Neuronal stem cell (in vitro differentiated cells): ENCODE data around the gene SULT1A2.
"Not testable (repeated sequence)": the region's sequence is repeated elsewhere in the genome, so short reads cannot be mapped to it uniquely, and the experiment has no call there.

Experiments used
- DNase-seq: peaks from one replicate; pipeline ENCODE4 v3.0.0-alpha.2; 2013; ENCODE audit warnings: low spot score
- H2AFZ ChIP-seq: one replicate; pipeline ENCODE4 v1.6.1; 2013; ENCODE audit warnings: mild to moderate bottlenecking, low read length, inconsistent platforms
- H2AK5ac ChIP-seq: 2 replicates; pipeline ENCODE4 v1.6.1; 2013; ENCODE audit warnings: low read depth, mild to moderate bottlenecking, inconsistent platforms, low read length, moderate library complexity, mixed read lengths
- H2BK120ac ChIP-seq: 2 replicates; pipeline ENCODE4 v1.6.1; 2013; ENCODE audit warnings: low read depth, mild to moderate bottlenecking, inconsistent platforms, low read length, moderate library complexity, mixed read lengths
- H2BK12ac ChIP-seq: one replicate; pipeline ENCODE4 v1.6.1; 2013; ENCODE audit warnings: low read length, inconsistent platforms
- H2BK15ac ChIP-seq: 2 replicates; pipeline ENCODE4 v1.6.1; 2013; ENCODE audit warnings: mild to moderate bottlenecking, low read length, inconsistent platforms, mixed read lengths
- H2BK5ac ChIP-seq: one replicate; pipeline ENCODE4 v1.6.1; 2013; ENCODE audit warnings: inconsistent platforms, mild to moderate bottlenecking, low read length, moderate library complexity
- H3K14ac ChIP-seq: one replicate; pipeline ENCODE4 v1.6.1; 2013; ENCODE audit warnings: low read length, inconsistent platforms
- H3K18ac ChIP-seq: 2 replicates; pipeline ENCODE4 v1.6.1; 2013; ENCODE audit warnings: low read length, inconsistent platforms
- H3K23ac ChIP-seq: 2 replicates; pipeline ENCODE4 v1.6.1; 2013; ENCODE audit warnings: low read depth, mild to moderate bottlenecking, mixed read lengths, low read length, inconsistent platforms; ENCODE audit not compliant: poor library complexity
- H3K27ac ChIP-seq: replicated peaks from 3 replicates; pipeline ENCODE4 v1.5.1; 2013; ENCODE audit warnings: low read length, inconsistent platforms
- H3K27me3 ChIP-seq, 3 experiments: 2 replicates each; pipeline ENCODE4 v1.6.1; 2013; ENCODE audit warnings: low read length in 3 of 3, mild to moderate bottlenecking in 2 of 3, inconsistent platforms in 1 of 3, low read depth in 1 of 3, mixed read lengths in 1 of 3, moderate library complexity in 1 of 3; ENCODE audit not compliant: control insufficient read depth in 3 of 3, insufficient read depth in 3 of 3
- H3K36me3 ChIP-seq, 2 donors: replicated peaks in 1 of 2; 2 replicates each; pipeline ENCODE4 v1.6.1; 2013; ENCODE audit warnings: low read length in 2 of 2; ENCODE audit not compliant: control insufficient read depth in 2 of 2, insufficient read depth in 2 of 2
- H3K4ac ChIP-seq: 2 replicates; pipeline ENCODE4 v1.6.1; 2013; ENCODE audit warnings: inconsistent platforms, mild to moderate bottlenecking, low read length, moderate library complexity
- H3K4me1 ChIP-seq, 2 donors: 1 replicate in 1 of 2; 2 replicates in 1 of 2; pipeline ENCODE4 v1.6.1; 2013; ENCODE audit warnings: low read length in 2 of 2, low read depth in 1 of 2; ENCODE audit not compliant: control insufficient read depth in 2 of 2, insufficient read depth in 1 of 2
- H3K4me2 ChIP-seq: one replicate; pipeline ENCODE4 v1.6.1; 2013; ENCODE audit warnings: mild to moderate bottlenecking, low read length, inconsistent platforms; ENCODE audit not compliant: insufficient read depth, poor library complexity, severe bottlenecking
- H3K4me3 ChIP-seq, 2 donors: 2 replicates each; pipeline ENCODE4 v1.5.1; 2013; ENCODE audit warnings: low read length in 2 of 2, mild to moderate bottlenecking in 2 of 2, inconsistent platforms in 1 of 2, moderate library complexity in 1 of 2
- H3K79me1 ChIP-seq: one replicate; pipeline ENCODE4 v1.6.1; 2013; ENCODE audit warnings: low read depth, mild to moderate bottlenecking, inconsistent platforms, low read length, moderate library complexity
- H3K9ac ChIP-seq: one replicate; pipeline ENCODE4 v1.6.1; 2013; ENCODE audit warnings: mild to moderate bottlenecking, low read depth, low read length, inconsistent platforms; ENCODE audit not compliant: poor library complexity
- H3K9me3 ChIP-seq, 2 donors: replicated peaks in 1 of 2; 2 replicates each; pipeline versions ENCODE3 to v1.6.1; 2013; ENCODE audit warnings: low read length in 2 of 2, mild to moderate bottlenecking in 2 of 2, inconsistent platforms in 1 of 2, low read depth in 1 of 2, mixed read lengths in 1 of 2, moderate library complexity in 1 of 2; ENCODE audit not compliant: control insufficient read depth in 2 of 2, insufficient read depth in 1 of 2
- H4K8ac ChIP-seq: one replicate; pipeline ENCODE4 v1.6.1; 2013; ENCODE audit warnings: low read depth, mild to moderate bottlenecking, inconsistent platforms, low read length, moderate library complexity
- H4K91ac ChIP-seq: one replicate; pipeline ENCODE4 v1.6.1; 2013; ENCODE audit warnings: low read length, low read depth, mild to moderate bottlenecking, inconsistent platforms; ENCODE audit not compliant: poor library complexity
- WGBS, 2 donors: extraction: QIAGEN DNeasy Blood & Tissue Kit; methylation state at CpG; one replicate each; pipeline ENCODE4 v1.1.7; 2013; ENCODE audit warnings: missing lambda C conversion rate in 2 of 2, mixed read lengths in 1 of 2; ENCODE audit not compliant: insufficient read length in 2 of 2, insufficient replicate concordance in 1 of 2; ENCODE audit errors: extremely low coverage in 2 of 2; 5-methylcytosine and 5-hydroxymethylcytosine counted together

SULT1A2 gene

DNA sequence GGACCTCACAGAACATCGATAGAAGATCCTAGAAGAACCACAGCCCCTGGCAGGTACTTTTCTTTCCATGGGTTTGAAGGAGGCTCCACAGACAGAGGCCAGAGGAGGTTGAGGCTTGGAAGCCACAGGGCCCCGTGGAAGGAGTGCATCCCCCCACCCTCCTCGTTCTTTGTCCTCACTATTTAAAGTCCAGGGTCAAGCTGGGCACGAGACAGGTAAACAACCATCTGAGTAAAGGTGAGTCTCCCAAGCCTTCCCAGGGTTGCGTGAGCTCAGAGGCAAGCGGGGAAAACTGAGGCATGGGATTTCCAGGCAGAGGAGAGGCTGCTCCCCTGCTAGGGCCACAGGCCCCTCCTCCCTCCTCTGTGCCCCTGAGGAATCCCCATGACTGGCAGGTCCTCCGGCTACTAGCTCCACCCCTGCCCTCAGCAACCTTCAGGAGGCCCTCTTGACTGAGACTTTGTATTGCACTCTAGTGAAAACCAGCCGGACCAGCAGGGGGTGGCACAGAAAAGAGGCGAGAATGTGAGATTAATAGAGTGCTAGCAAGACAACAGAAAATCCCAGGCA, 927 bp upstream of the SULT1A2 start:
- no peak overlapping the region for H3K4me3 ChIP-seq
- no peaks in the 10 kb centered on the region for H3K79me1 ChIP-seq
- no CpG with 5 or more reads among the region's 9 CpGs for WGBS, 2 donors
- H3K23ac ChIP-seq: no peak overlapping the region
- peaks cover 0 to 2% of the 10 kb centered on the region in 2 donors for H3K36me3 ChIP-seq
- peak overlapping the region; percentile 53 for H3K4ac ChIP-seq
- peak overlapping the region; percentile 9 for H2AFZ ChIP-seq
- peaks cover 11 to 17% of the 10 kb centered on the region in 2 donors for H3K4me1 ChIP-seq
- H2BK120ac ChIP-seq: no peak overlapping the region
- H3K4me2 ChIP-seq: no peak overlapping the region
- peak overlapping the region; percentile 59 for H4K91ac ChIP-seq
- H3K9me3 ChIP-seq: no peaks in the 10 kb centered on the region
- no peak overlapping the region for H2BK12ac ChIP-seq
- H4K8ac ChIP-seq: peak overlapping the region; percentile 93
- H2AK5ac ChIP-seq: peak overlapping the region; percentile 20
- H3K14ac ChIP-seq: no peak overlapping the region
- peak overlapping the region; percentile 66 for H2BK5ac ChIP-seq
- no peak overlapping the region for H2BK15ac ChIP-seq
- H3K9ac ChIP-seq: no peak overlapping the region
- peak overlapping the region; percentile 91 for H3K18ac ChIP-seq
- peak; percentile 29 for DNase-seq
- H3K27me3 ChIP-seq: no peaks in the 10 kb centered on the region
- no peak overlapping the region for H3K27ac ChIP-seq

DNA sequence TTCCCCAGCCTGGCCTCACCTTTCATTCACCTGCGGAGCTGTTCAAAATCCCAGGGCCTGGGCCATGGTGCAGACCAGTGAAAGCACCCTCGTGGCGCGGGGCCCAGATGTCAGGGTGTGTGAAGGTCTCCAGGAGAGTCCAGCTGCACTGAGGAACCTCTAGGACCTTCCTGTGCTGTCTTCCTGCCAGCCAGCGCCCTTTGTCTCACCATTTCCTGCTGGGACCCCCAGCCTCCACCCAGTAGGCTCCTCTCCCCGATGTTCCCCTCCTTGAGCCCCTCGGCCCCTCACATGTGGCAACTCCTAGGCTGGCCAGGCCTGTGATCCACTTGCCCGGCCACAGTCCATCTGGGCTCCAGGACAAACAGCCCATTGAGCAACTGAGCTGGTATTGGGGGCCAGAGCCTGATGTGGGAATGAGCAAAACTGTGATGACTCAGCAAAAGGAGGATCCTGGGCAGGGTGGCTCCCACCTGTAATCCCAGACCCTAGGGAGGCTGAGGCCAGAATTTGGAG, 677 bp downstream of the SULT1A2 start:
- no CpG with 5 or more reads among the region's 8 CpGs for WGBS, 2 donors

DNA sequence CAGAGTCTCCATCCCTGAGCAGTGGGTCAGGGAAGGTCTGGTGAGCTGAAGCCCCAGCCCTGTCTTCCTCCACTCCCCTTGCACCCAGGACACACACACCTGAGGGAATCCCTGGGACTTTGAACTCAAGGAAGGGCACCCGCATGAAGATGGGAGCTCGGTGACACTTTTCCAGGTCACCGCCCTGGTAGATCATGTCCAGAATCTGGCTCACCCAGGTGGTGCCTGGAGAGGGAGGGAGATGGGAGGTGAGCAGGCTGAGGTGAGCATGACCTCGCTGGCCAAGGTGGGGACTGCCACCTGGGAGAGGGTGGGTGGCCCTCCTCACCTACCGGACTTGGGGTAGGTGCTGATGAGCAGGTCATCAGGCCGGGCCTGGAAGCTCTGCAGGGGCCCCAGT, 1.4 kb downstream of the SULT1A2 start:
- H3K4ac ChIP-seq, H3K27ac ChIP-seq, H2BK12ac ChIP-seq, H3K23ac ChIP-seq, H4K8ac ChIP-seq, H3K9me3 ChIP-seq, H2BK120ac ChIP-seq, H3K18ac ChIP-seq, H2AK5ac ChIP-seq, DNase-seq, H2BK15ac ChIP-seq, H2AFZ ChIP-seq, H3K79me1 ChIP-seq, H4K91ac ChIP-seq, H3K14ac ChIP-seq, H3K9ac ChIP-seq, H2BK5ac ChIP-seq, H3K4me2 ChIP-seq, H3K4me3 ChIP-seq, H3K27me3 ChIP-seq: not testable (repeated sequence)
- peaks cover 11 to 17% of the 10 kb centered on the region in 2 donors for H3K4me1 ChIP-seq
- WGBS, 2 donors: no CpG with 5 or more reads among the region's 6 CpGs
- peaks cover 8 to 18% of the 10 kb centered on the region in 2 donors for H3K36me3 ChIP-seq

More for the DNA sequence above, 677 bp downstream of the SULT1A2 start:
- Histone ChIP-seq H2BK12ac (no peak overlapping the region), H3K27ac (no peak overlapping the region), H3K23ac (no peak overlapping the region), H3K9me3 (no peaks in the 10 kb centered on the region), H3K14ac (no peak overlapping the region), H2BK15ac (no peak overlapping the region), H2AK5ac (peak overlapping the region; percentile 94), H3K4me2 (no peak overlapping the region), H3K27me3 (no peaks in the 10 kb centered on the region), H3K4me1 (peaks cover 11 to 17% of the 10 kb centered on the region in 2 donors), H3K4ac (no peak overlapping the region), H3K36me3 (peaks cover 1 to 11% of the 10 kb centered on the region in 2 donors), H4K8ac (no peak overlapping the region), H4K91ac (no peak overlapping the region), H3K79me1 (no peaks in the 10 kb centered on the region), H3K9ac (no peak overlapping the region), H2AFZ (no peak overlapping the region), H2BK120ac (no peak overlapping the region), H3K4me3 (no peak overlapping the region), H3K18ac (peak overlapping the region; percentile 55), H2BK5ac (peak overlapping the region; percentile 66)
- no peak for DNase-seq

DNA sequence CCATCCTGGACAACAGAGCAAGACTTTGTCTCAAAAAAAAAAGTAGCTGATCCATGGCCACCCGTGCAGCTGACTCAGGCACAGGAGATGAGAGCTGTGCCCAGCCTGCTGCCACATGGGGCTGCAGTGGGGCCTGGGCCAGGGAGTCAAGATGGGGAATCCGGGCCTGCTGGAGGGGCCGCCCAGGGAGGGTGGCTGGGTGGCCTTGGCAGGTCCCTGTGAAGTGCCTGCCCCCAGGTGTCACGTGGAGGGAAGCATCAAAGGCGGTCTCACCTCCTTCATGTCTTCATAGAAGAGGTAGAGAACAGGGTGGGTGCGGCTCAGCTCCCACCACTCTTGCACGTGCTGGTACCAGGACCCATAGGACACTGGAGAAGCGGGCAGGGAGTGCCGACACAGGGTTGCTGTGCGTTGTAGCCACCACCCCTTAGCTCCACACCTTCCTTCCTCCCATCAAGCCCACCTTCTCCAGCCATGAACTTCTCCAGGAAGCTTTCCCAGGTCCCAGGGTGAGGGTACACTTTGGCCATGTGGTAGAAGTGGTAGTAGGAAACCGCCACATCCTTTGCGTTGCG, 3.8 kb downstream of the SULT1A2 start:
- Histone ChIP-seq H2BK120ac (no peak overlapping the region), H3K23ac (no peak overlapping the region), H2AK5ac (no peak overlapping the region), H2BK15ac (no peak overlapping the region), H3K18ac (no peak overlapping the region), H3K4ac (peak overlapping the region; percentile 37), H3K27ac (no peak overlapping the region), H3K4me2 (no peak overlapping the region), H3K4me1 (peaks cover 11 to 15% of the 10 kb centered on the region in 2 donors), H3K4me3 (no peak overlapping the region), H2BK5ac (peak overlapping the region; percentile 39), H3K14ac (peak overlapping the region; percentile 63), H3K9ac (no peak overlapping the region), H3K36me3 (peaks cover 20 to 41% of the 10 kb centered on the region in 2 donors), H3K9me3 (no peaks in the 10 kb centered on the region), H2AFZ (no peak overlapping the region), H2BK12ac (no peak overlapping the region), H4K91ac (no peak overlapping the region), H3K79me1 (no peaks in the 10 kb centered on the region), H3K27me3 (no peaks in the 10 kb centered on the region), H4K8ac (no peak overlapping the region)
- WGBS, 2 donors: no CpG with 5 or more reads among the region's 13 CpGs
- DNase-seq: no peak
